Measurements from ENCODE around the gene ACSL6. TPM values are rescaled to one million over a fixed set of nuclear protein-coding genes. Genes with fewer than 3 reads are reported as not detected.

ACSL6 gene
- total RNA-seq, 1 experiment from 2014 or later: 1.4 TPM

DNA sequence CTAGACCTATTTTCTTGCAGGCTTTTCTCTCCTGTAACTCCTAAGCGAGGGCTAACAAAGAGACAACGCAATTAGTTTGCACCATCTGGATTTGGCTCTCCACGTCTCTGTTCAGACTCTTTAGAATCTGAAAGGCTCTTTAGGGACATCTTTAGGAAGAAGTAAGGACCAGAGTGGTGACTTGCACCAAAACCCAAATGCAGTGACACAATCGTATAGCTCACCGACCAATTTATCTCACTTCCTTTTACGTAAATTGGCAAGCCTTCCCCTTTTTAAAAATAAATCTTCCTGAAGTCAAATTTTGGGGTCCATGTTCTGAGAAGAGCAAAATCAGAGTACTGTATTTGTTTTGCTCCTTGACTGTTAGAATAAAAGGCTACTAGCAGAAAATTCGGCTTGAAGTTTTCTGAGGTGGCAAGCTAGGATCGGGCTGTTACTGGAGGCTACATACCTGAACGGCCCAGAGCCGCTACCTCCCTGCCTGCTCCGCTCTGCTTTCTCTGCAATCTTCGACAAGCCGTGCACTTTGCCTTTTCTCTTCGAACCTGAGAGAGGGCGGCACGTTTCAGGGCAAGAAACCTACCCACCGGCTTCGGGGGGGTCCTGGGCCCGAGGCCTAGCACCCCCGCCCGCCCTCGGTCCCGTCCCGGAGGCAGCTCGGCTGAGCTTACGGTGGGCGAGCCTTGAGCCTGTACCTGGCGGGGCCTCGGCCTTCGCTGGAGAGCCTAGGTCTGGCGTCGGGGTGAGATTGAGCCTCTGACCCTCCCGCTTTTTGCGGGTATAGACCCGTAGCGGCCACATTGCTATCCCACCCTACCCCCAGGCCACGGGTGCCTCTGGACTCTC is 66.5 kb downstream of the ACSL6 start:
- intact Hi-C loops (cut with micrococcal nuclease; ENCODE audit: unreplicated experiment): no loop called here
- no peaks in the 10 kb centered on the region for H3K36me3 ChIP-seq (ENCODE audit: control insufficient read depth, insufficient read depth, low read length)
- Mint-ChIP-seq H3K4me1 (ENCODE audit: low read depth, unreplicated experiment) (no peaks in the 10 kb centered on the region), H3K4me3 (ENCODE audit: unreplicated experiment) (no peak overlapping the region), H3K9me3 (ENCODE audit: unreplicated experiment) (no peaks in the 10 kb centered on the region), H3K36me3 (ENCODE audit: insufficient read depth, unreplicated experiment) (no peaks in the 10 kb centered on the region), H3K27me3 (ENCODE audit: insufficient read depth, unreplicated experiment) (peaks cover 7% of the 10 kb centered on the region), H3K27ac (ENCODE audit: unreplicated experiment) (no peak overlapping the region)
- ChIA-PET POLR2A (no interaction called here), CTCF (no interaction called here)
- no TSS peak for BruUV-seq (replicated peaks)
- no peaks in the 10 kb centered on the region for H3K4me1 ChIP-seq
- H3K27me3 ChIP-seq (replicated peaks; ENCODE audit: control insufficient read depth, insufficient read depth, low read length): no peaks in the 10 kb centered on the region
- TF ChIP-seq, protein P1, sequence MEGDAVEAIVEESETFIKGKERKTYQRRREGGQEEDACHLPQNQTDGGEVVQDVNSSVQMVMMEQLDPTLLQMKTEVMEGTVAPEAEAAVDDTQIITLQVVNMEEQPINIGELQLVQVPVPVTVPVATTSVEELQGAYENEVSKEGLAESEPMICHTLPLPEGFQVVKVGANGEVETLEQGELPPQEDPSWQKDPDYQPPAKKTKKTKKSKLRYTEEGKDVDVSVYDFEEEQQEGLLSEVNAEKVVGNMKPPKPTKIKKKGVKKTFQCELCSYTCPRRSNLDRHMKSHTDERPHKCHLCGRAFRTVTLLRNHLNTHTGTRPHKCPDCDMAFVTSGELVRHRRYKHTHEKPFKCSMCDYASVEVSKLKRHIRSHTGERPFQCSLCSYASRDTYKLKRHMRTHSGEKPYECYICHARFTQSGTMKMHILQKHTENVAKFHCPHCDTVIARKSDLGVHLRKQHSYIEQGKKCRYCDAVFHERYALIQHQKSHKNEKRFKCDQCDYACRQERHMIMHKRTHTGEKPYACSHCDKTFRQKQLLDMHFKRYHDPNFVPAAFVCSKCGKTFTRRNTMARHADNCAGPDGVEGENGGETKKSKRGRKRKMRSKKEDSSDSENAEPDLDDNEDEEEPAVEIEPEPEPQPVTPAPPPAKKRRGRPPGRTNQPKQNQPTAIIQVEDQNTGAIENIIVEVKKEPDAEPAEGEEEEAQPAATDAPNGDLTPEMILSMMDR (IDR thresholded peaks at IDR 0.05; ENCODE audit: insufficient read depth in 1 of 2, low read depth in 1 of 2, low read length in 1 of 2, severe bottlenecking in 1 of 2, unreplicated experiment in 1 of 2): no peak
- H3K9me3 ChIP-seq: no peaks in the 10 kb centered on the region
- no peak for DNase-seq
- H3K4me3 ChIP-seq (ENCODE audit: low read depth, low read length): no peak overlapping the region

DNA sequence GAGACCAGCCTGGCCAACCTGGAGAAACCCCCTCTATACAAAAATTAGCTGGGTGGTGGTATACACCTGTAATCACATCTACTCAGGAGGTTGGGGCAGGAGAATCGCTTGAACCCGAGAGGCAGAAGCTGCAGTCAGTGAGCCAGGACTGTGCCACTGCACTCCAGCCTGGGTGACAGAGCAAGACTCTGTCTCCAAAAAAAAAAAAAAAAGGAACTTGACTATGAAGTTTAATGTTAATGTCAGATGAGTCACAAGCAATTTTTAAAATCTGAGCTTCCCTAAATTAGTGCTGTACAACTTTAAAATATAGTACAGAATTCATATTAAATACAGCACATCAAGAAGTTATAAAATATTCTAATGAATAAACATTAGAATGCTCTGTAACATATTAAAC is 67.5 kb downstream of the ACSL6 start:
- peaks cover 11% of the 10 kb centered on the region for H3K27me3 Mint-ChIP-seq (ENCODE audit: insufficient read depth, unreplicated experiment)

DNA sequence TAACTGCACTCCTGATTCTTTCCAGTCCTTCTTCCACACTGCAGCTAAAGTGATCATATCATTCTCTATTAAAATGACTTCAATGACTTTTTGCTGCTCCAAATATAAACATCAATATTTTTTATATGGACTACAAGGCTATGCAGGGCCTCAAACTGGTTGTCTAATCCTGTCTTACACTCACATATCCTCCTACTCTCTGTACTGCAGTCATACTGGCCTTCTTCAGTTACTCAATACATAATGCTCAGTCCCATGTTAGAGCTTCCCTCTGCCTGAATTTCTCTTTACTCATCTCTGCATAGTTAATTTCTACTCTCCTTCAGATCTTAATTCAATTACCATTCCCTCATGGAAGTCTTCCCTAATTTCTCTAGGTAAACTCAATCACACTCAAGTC is 69.4 kb downstream of the ACSL6 start:
- no TSS peak for BruUV-seq (replicated peaks)
- POLR2A ChIA-PET: no interaction called here

More for the DNA sequence above, 67.5 kb downstream of the ACSL6 start:
- Mint-ChIP-seq H3K4me1 (ENCODE audit: low read depth, unreplicated experiment) (no peaks in the 10 kb centered on the region), H3K4me3 (ENCODE audit: unreplicated experiment) (no peak overlapping the region), H3K36me3 (ENCODE audit: insufficient read depth, unreplicated experiment) (no peaks in the 10 kb centered on the region), H3K27ac (ENCODE audit: unreplicated experiment) (no peak overlapping the region), H3K9me3 (ENCODE audit: unreplicated experiment) (no peaks in the 10 kb centered on the region)
- BruUV-seq (replicated peaks): no TSS peak
- ChIA-PET POLR2A (no interaction called here), CTCF (interaction anchor here (0.6 to 0.7 kb wide), 2 partner anchors 66 to 312 kb away, joined by 4 to 5 read pairs; no protein-coding TSS in a partner anchor)
- H3K4me3 ChIP-seq (ENCODE audit: low read depth, low read length): no peak overlapping the region
- no peaks in the 10 kb centered on the region for H3K36me3 ChIP-seq (ENCODE audit: control insufficient read depth, insufficient read depth, low read length)
- no peaks in the 10 kb centered on the region for H3K9me3 ChIP-seq
- intact Hi-C loops (cut with micrococcal nuclease; ENCODE audit: unreplicated experiment): no loop called here
- TF ChIP-seq, protein P1 (IDR thresholded peaks at IDR 0.05; ENCODE audit: insufficient read depth in 1 of 2, low read depth in 1 of 2, low read length in 1 of 2, severe bottlenecking in 1 of 2, unreplicated experiment in 1 of 2): no peak
- DNase-seq: no peak
- no peaks in the 10 kb centered on the region for H3K4me1 ChIP-seq
- H3K27me3 ChIP-seq (replicated peaks; ENCODE audit: control insufficient read depth, insufficient read depth, low read length): no peaks in the 10 kb centered on the region

More for the DNA sequence above, 69.4 kb downstream of the ACSL6 start:
- Histone ChIP-seq H3K27me3 (replicated peaks; ENCODE audit: control insufficient read depth, insufficient read depth, low read length) (no peaks in the 10 kb centered on the region), H3K36me3 (ENCODE audit: control insufficient read depth, insufficient read depth, low read length) (no peaks in the 10 kb centered on the region), H3K4me3 (ENCODE audit: low read depth, low read length) (no peak overlapping the region), H3K4me1 (no peaks in the 10 kb centered on the region), H3K9me3 (no peaks in the 10 kb centered on the region)
- Mint-ChIP-seq H3K9me3 (ENCODE audit: unreplicated experiment) (no peaks in the 10 kb centered on the region), H3K36me3 (ENCODE audit: insufficient read depth, unreplicated experiment) (no peaks in the 10 kb centered on the region), H3K27me3 (ENCODE audit: insufficient read depth, unreplicated experiment) (peaks cover 11% of the 10 kb centered on the region), H3K27ac (ENCODE audit: unreplicated experiment) (no peak overlapping the region), H3K4me1 (ENCODE audit: low read depth, unreplicated experiment) (no peaks in the 10 kb centered on the region), H3K4me3 (ENCODE audit: unreplicated experiment) (no peak overlapping the region)
- DNase-seq: no peak
- CTCF ChIA-PET: no interaction called here
- TF ChIP-seq, protein P1 (IDR thresholded peaks at IDR 0.05; ENCODE audit: insufficient read depth in 1 of 2, low read depth in 1 of 2, low read length in 1 of 2, severe bottlenecking in 1 of 2, unreplicated experiment in 1 of 2): no peak
- intact Hi-C loops (cut with micrococcal nuclease; ENCODE audit: unreplicated experiment): no loop called here
